ENCODE measurements around the gene SCD. TPM values are rescaled to one million over a fixed set of nuclear protein-coding genes. Genes with fewer than 3 reads are reported as not detected.

The SCD gene
- total and polyA plus RNA-seq, 9 of the 15 experiments (the other 6 are each of a cell fraction or from before 2014, with no cell fraction given) = 114 to 486 (median 188) TPM

DNA sequence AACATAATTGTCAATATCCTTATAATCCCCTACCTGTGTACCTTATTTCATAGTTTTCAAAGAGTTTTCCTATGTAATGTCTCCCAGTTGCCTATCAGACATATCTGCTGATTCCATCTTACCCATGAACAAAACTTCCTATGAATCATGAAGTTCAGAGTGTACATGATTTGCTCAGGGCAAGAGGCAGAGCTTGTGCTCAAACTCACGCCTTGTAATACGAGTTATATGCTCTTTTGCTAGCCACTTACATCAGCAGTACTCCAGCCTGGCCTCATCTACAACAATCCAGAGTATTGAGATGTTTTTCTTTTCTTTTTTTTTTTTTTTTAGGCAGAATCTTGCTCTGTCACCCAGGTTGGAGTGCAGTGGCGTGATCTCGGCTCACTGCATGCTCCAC, 28.8 kb upstream of the SCD start:
- CTCF ChIA-PET (ENCODE audit: low intra/inter-chr PET ratio) = interaction anchor here (0.9 kb wide), 1 partner anchor 116 kb away, joined by 5 read pairs; no protein-coding TSS in a partner anchor
- Histone ChIP-seq H3K27ac (ENCODE audit: extremely low read depth, low read depth, low read length) (no peak overlapping the region), H3K4me3 (no peak overlapping the region), H4K20me1 (replicated peaks; ENCODE audit: control insufficient read depth, insufficient read depth, low read length) (no peaks in the 10 kb centered on the region), H3K9me3 (replicated peaks; ENCODE audit: control insufficient read depth, insufficient read depth, low read depth, low read length) (no peaks in the 10 kb centered on the region), H3K27me3 (ENCODE audit: control insufficient read depth in 2 of 2, insufficient read depth in 2 of 2, low read length in 2 of 2) (peaks cover 4 to 9% of the 10 kb centered on the region in 2 experiments; a peak in 3 of 5 replicates), H3K4me2 (ENCODE audit: insufficient read depth, low read length) (no peak overlapping the region), H2AFZ (ENCODE audit: low read depth, low read length) (no peak overlapping the region), H3K9me1 (ENCODE audit: control insufficient read depth, insufficient read depth, low read length) (no peaks in the 10 kb centered on the region), H3K79me2 (ENCODE audit: control insufficient read depth, insufficient read depth, low read length) (no peaks in the 10 kb centered on the region), H3K36me3 (ENCODE audit: control insufficient read depth, insufficient read depth, low read length) (no peaks in the 10 kb centered on the region), H3K9ac (ENCODE audit: insufficient read depth in 1 of 2, low read depth in 2 of 2, low read length in 2 of 2) (no peak overlapping the region), H3K4me1 (replicated peaks in 1 of 2; ENCODE audit: control insufficient read depth in 2 of 2, insufficient read depth in 2 of 2, low read length in 2 of 2) (no peaks in the 10 kb centered on the region; a peak in 1 of 5 replicates)
- POLR2A ChIA-PET = interaction anchor here (0.7 kb wide), 1 partner anchor 855 kb away, joined by 3 read pairs; no protein-coding TSS in a partner anchor
- no TSS peak for BruUV-seq (replicated peaks)
- FAIRE-seq (no peak), DNase-seq (ENCODE audit: extremely low read depth in 1 of 4, low spot score in 3 of 4) (no peak), ATAC-seq (no peak)
- in situ Hi-C loops (cut with MboI) = no loop called here
- intact Hi-C loops (cut with micrococcal nuclease) = no loop called here
- 0% methylated on average over 4 of the region's 4 CpGs for WGBS (ENCODE audit: insufficient coverage, low coverage, missing lambda C conversion rate)
- no peak for TF ChIP-seq ZNF583 (CRISPR knock-in tag; IDR thresholded peaks at IDR 0.05)
- TF ChIP-seq ZFP91 (CRISPR knock-in tag; IDR thresholded peaks at IDR 0.05) = no peak
- TF ChIP-seq ZNF57 (CRISPR knock-in tag; IDR thresholded peaks at IDR 0.05) = no peak
- TF ChIP-seq GABPB2 (CRISPR knock-in tag; conservative IDR thresholded peaks at IDR 0.05) = no peak
- no peak for TF ChIP-seq DLX4 (CRISPR knock-in tag; IDR thresholded peaks at IDR 0.05)
- no peak for TF ChIP-seq ZSCAN29 (IDR thresholded peaks at IDR 0.05)
- TF ChIP-seq, protein P1, sequence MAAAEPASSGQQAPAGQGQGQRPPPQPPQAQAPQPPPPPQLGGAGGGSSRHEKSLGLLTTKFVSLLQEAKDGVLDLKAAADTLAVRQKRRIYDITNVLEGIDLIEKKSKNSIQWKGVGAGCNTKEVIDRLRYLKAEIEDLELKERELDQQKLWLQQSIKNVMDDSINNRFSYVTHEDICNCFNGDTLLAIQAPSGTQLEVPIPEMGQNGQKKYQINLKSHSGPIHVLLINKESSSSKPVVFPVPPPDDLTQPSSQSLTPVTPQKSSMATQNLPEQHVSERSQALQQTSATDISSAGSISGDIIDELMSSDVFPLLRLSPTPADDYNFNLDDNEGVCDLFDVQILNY (CRISPR knock-in tag; IDR thresholded peaks at IDR 0.05) = no peak
- TF ChIP-seq ZNF134 (CRISPR knock-in tag; conservative IDR thresholded peaks at IDR 0.05) = no peak
- TF ChIP-seq, protein P2, sequence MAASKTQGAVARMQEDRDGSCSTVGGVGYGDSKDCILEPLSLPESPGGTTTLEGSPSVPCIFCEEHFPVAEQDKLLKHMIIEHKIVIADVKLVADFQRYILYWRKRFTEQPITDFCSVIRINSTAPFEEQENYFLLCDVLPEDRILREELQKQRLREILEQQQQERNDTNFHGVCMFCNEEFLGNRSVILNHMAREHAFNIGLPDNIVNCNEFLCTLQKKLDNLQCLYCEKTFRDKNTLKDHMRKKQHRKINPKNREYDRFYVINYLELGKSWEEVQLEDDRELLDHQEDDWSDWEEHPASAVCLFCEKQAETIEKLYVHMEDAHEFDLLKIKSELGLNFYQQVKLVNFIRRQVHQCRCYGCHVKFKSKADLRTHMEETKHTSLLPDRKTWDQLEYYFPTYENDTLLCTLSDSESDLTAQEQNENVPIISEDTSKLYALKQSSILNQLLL (CRISPR knock-in tag; IDR thresholded peaks at IDR 0.05; ENCODE audit: borderline replicate concordance) = no peak
- TF ChIP-seq, protein P3, sequence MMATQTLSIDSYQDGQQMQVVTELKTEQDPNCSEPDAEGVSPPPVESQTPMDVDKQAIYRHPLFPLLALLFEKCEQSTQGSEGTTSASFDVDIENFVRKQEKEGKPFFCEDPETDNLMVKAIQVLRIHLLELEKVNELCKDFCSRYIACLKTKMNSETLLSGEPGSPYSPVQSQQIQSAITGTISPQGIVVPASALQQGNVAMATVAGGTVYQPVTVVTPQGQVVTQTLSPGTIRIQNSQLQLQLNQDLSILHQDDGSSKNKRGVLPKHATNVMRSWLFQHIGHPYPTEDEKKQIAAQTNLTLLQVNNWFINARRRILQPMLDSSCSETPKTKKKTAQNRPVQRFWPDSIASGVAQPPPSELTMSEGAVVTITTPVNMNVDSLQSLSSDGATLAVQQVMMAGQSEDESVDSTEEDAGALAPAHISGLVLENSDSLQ (IDR thresholded peaks at IDR 0.05) = no peak
- no peak for TF ChIP-seq SETDB1 (IDR thresholded peaks at IDR 0.05; ENCODE audit: low read length)
- TF ChIP-seq ZNF224 (CRISPR knock-in tag; IDR thresholded peaks at IDR 0.05) = no peak
- TF ChIP-seq, protein P4, sequence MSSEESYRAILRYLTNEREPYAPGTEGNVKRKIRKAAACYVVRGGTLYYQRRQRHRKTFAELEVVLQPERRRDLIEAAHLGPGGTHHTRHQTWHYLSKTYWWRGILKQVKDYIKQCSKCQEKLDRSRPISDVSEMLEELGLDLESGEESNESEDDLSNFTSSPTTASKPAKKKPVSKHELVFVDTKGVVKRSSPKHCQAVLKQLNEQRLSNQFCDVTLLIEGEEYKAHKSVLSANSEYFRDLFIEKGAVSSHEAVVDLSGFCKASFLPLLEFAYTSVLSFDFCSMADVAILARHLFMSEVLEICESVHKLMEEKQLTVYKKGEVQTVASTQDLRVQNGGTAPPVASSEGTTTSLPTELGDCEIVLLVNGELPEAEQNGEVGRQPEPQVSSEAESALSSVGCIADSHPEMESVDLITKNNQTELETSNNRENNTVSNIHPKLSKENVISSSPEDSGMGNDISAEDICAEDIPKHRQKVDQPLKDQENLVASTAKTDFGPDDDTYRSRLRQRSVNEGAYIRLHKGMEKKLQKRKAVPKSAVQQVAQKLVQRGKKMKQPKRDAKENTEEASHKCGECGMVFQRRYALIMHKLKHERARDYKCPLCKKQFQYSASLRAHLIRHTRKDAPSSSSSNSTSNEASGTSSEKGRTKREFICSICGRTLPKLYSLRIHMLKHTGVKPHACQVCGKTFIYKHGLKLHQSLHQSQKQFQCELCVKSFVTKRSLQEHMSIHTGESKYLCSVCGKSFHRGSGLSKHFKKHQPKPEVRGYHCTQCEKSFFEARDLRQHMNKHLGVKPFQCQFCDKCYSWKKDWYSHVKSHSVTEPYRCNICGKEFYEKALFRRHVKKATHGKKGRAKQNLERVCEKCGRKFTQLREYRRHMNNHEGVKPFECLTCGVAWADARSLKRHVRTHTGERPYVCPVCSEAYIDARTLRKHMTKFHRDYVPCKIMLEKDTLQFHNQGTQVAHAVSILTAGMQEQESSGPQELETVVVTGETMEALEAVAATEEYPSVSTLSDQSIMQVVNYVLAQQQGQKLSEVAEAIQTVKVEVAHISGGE (CRISPR knock-in tag; IDR thresholded peaks at IDR 0.05) = no peak
- TF ChIP-seq ZNF212 (CRISPR knock-in tag; IDR thresholded peaks at IDR 0.05) = no peak
